Measurements from ENCODE around the gene VAC14.

- TF ChIP-seq CTCF (IDR thresholded peaks at IDR 0.05): no peak
- TF ChIP-seq POLR2A (IDR thresholded peaks at IDR 0.05): no peak
- no peak for TF ChIP-seq POLR2AphosphoS5 (IDR thresholded peaks at IDR 0.05)
- no peak for TF ChIP-seq EP300 (IDR thresholded peaks at IDR 0.05)
Observed at GRCh38 chr16:70698901-70699300, 102.1 kb downstream of the VAC14 start.
